Gastroesophageal sphincter (tissue), 3 donors: Measurements from ENCODE around the gene TMEM115.

Experiments
- CTCF ChIP-seq, 4 experiments: fragments of 200-600 bp in 2 of 4; fragments of 450-650 bp in 2 of 4; sonication (generic) in 1 of 4; IDR thresholded peaks; one replicate each; pipeline ENCODE4 v1.5.1; 2017 to 2019; ENCODE audit warnings: antibody characterized with exemption in 4 of 4, mild to moderate bottlenecking in 2 of 4, moderate library complexity in 2 of 4
- POLR2AphosphoS5 ChIP-seq: sonication (generic); formaldehyde crosslinking; IDR thresholded peaks from one replicate; pipeline ENCODE4 v1.6.1; 2017; ENCODE audit warnings: antibody characterized with exemption

DNA sequence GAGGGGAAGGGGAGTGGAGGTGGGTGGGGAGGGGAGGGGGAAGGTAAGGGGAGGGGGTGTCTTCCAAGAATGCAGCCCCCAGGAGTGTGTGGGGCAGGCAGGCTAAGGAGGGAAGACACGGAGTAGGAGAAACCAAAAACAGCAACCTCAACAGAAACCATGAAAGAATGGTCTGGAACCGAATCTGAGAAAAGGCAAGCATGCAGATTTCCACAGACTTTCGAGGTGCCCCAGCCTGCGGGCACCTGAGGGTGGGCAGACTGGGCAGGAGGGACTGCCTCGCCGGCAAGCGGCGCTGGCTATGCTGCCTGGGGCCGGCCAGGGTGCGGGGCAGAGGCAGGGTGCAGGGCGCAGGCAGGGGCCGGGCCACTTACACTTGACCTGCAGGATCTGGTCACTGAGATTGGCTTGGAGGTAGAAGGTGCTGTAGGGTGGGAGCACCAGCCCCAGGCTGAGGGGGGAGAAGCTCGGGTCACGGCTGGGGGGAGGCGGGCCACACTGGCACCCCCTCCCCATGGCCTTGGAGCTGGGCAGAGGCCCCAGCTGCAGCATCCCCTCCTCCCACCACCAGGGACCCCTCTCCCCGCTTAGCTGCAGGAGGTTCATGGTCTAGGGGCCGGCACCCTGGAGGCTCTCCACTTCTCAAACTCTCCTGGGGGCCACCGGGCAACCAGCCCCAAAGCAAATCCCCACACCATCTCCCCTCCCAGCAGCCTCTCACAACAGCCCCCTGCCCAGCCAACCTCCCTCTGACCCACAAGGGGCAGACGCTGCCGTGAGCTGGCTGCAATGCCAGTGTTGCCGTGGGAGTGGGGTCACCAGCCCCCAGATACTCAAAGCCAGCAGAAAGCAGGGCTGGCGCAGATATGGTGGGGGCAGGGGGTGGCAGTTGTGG lies 15.3 kb upstream of the TMEM115 start:
- no peak for TF ChIP-seq CTCF (IDR thresholded peaks at IDR 0.05)
- no peak for TF ChIP-seq POLR2AphosphoS5
